ENCODE data around the gene GMPPA.
A peak's percentile ranks its signal among the peaks of the same experiment; 100 is the strongest.

Gene GMPPA

GRCh38 chr2:219540784-219541504, 42.3 kb downstream of the GMPPA start:
- no peak for DNase-seq

- peak; percentile 86 to 91 for DNase-seq
Observed at GRCh38 chr2:219541611-219542180, 43.0 kb downstream of the GMPPA start.

DNA sequence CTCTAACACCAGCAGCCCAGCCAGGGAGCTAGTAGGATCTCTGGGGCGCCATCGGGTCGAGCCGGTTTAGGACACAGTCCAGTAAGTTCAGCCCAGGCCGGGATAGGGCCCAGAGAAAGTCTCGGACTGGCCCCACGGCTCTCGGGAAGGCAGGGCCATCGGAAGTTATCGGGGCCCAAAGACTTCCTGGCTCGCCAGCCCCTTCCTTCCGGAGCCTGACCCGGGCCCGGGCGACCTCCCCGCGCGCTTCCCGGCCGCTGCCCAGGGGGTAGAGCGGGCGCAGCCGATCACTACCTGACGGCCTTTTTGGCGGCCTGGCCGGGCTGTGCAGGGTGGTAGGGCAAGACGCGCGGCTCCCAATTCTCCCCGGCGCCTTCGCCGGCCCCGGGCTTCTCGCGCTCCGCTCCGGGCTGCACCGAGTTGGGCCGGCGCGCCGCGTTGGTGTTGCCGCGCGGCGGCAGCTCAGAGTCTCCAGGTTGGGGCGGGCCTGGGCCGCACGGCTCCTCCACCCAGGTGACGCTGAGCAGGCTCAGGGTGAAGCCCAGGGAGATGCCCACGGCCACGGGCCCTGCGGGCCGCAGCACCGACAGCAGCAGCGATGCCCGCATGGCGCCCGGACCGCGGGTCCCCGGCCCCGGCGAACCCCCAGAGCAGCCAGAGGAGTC, 44.4 kb downstream of the GMPPA start:
- no peak for DNase-seq

- DNase-seq = peak; percentile 94 to 95
Observed at GRCh38 chr2:219543596-219544358, 45.1 kb downstream of the GMPPA start, which contains the start of the genes CHPF and TMEM198. Gene CHPF, minus strand, starts transcription at chr2:219543809. Its CDS starts 271 bp downstream, at chr2:219543538. Gene TMEM198, plus strand, starts transcription at chr2:219544028. Its CDS starts 700 bp downstream, at chr2:219544728.

- DNase-seq = no peak
Observed at GRCh38 chr2:219544567-219544966, 45.9 kb downstream of the GMPPA start.

- no peak for DNase-seq
Observed at GRCh38 chr2:219545295-219545942, 46.7 kb downstream of the GMPPA start.

DNA sequence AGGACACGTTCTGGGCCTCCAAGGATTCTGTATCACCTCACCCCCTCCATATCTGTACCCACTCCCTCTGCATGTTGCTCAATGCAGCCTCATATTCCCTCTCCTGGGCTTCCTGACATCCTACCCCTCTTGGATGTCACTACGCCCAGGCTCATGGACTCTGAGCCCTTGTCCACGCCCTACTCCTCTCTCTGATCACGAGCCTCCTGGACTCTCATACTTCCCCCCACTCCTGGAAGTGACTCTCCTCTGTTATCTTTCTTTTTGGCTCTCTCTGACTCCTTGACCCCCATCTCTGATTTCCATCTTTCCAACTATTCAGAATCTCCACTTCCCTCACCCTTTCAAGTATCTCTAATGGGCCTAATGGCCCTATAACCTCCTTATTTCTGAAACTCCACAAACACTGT, 47.3 kb downstream of the GMPPA start:
- DNase-seq = no peak

GRCh38 chr2:219547621-219548020, 48.9 kb downstream of the GMPPA start:
- DNase-seq = no peak

- no peak for DNase-seq
Observed at GRCh38 chr2:219548990-219549389, 50.3 kb downstream of the GMPPA start.

GRCh38 chr2:219549619-219550018, 50.9 kb downstream of the GMPPA start:
- no peak for DNase-seq

DNA sequence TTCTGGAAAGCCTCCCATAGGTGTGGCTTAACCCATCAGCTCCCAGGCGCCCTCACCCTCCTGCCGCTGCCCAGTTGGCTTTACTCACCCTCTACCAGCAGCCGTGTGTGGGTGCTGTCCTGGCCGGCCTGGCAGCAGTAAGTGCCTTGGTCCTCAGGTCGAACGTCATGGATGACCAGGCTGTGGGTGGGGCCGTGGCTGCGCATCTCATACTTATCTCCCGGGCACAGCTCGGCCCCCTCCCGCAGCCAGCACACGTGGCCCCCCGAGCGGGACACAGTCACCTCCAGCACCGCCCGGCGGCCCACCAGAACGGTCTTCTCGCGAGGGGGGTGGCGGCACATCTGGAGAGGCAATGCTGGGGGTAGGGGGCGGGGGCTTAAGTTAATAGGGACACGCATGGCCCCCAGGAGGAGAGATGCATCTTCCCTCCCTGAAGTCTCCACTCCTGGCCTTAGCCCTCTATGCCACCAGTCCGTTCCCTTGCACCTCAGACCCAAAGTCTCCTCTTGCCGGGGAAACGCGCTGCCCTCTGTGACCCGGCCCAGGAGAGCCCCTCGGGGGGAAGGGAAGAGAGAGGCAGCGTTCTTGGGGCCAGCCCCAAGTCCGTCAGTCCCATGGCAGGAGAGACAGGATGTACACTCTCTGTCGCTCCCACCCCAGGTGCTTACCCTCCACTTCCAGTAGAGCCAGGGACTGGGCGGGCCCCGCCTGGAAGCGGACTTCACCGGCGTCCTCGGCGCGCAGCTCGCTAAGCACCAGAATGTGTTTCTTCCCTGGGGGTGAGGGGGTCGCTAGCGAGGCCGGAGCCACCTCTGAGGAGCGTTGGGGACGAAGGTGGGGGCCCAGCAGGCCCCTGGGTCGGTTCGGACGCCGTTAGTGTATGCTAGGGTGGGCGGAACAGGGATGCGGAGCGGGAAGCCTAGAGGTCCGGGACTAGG, 53.0 kb downstream of the GMPPA start:
- peak in 1 of 2 donors; percentile 27 for DNase-seq

DNA sequence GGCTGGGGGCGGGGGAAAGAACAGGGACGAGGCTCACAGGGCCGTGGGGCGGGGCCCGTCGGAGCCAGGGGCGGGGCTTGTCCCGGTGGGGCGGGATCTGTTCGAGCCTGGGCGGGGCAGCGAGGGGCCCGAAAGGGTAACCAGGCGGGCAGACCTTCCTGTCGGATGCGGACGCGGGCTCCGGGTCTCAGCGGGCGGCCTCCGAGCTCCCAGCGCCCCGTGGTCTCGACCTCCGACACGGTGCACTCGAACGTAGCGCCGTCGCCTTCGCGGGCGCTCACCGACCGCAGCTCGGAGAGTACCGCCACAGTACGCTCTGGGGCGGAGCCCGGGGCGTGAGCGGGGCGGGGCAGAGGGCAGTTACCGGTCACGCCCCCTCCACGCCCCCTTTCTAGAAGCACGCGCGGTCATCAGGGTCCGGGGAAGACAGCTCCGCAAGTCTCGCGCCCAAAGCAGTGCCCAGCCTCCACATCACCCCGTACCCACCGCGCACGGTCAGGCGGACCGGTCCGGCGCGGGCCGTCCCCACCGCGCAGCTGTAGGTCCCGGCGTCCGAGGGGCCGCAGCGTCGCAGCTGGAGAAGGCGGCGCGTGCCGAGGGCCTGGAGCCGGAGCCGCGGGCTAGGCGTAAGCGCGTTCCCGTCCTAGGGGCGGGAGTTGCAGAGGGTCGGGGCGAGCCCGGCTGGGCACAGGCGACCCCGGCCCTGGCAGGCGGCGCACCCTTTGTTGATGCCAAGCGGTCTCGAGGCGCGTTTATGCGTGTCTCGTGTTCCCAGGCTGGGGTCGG, 53.9 kb downstream of the GMPPA start:
- DNase-seq = peak; percentile 84 to 87

- no peak for DNase-seq
Observed at GRCh38 chr2:219553168-219553417, 54.4 kb downstream of the GMPPA start.

DNA sequence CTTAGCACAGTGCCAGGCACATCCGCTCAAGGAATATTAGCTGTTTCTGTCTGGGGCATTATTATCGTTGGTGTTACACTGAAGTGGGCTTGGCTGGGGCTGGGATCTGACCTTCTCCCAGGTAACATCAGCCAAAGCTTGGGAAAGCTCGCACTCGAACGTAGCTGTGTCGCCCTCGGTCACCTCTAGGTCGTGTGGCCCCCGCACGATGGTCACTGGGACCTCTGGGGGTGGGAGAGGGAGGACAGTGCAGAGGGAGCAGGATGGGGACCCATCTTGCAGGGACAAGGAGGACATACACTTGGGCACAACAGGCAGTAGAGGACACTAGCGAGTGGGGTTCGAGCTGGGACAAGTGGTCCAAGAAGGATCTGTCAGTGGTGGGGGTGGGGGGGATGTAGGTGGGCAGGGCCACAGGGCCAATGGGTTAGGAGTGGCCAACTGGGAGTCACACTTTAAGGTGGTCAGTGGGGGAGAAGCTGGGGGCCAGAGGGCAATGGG, 54.8 kb downstream of the GMPPA start:
- DNase-seq = no peak

GRCh38 chr2:219554350-219554749, 55.7 kb downstream of the GMPPA start:
- DNase-seq = no peak

DNA sequence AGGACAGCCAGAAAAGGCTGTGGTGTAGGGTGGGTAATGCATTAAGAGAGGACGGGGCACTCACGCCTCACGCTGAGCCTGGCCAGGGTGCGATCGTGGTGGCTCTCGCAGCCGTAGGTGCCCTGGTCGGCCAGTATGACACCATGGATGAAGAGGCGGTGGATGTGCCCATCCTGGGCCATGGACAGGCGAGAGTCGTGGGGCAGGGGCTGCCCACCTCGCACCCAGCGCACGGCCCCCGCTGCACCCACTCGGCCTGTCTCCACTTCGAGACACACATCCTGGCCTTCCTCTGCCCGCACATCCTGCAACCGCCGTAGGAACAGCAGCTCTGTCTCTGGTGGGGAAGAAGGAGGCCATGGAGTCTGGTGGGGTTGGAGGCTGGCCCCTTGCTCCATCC, 57.3 kb downstream of the GMPPA start:
- no peak for DNase-seq

- no peak for DNase-seq
Observed at GRCh38 chr2:219556413-219556812, 57.7 kb downstream of the GMPPA start.
